ENCODE results near the gene RHBDD2.
"Not testable (repeated sequence)": the region's sequence is repeated elsewhere in the genome, so short reads cannot be mapped to it uniquely, and the experiment has no call there.

RHBDD2 gene

DNA sequence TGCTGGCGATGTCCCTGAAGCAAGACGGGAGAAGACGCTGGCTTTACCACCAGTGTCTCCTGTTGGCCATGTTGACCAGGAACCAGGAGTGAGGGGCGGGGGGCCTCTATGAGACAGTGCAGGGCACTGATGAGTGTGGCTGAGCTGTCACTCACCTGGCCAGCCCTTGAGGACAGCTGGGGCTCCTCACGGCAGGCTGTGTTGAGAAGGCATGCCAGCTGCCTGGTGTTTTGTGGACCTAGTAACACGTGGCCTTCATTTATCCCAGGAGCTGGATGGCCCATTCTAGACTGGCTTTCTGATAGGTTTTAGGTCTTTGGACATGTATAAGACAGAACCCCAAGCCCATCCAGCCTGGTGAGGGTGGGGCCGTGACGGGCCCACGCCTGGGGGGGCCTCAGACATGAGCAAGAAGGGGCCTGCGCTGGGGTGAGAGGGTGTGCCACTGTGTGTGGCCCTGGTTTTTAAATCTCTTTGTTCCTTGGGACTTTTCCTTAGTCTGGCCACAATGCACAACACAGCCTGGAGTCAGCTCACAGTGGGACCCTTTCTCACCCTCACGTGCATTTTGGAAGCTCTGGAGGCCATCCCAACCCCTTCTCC, 10.5 kb downstream of the RHBDD2 start:
- ATAC-seq (ENCODE audit: insufficient read depth, low read depth) (no peak), DNase-seq (no peak)
- no peaks in the 10 kb centered on the region for H3K9me3 ChIP-seq (ENCODE audit: insufficient read depth, low read length, severe bottlenecking)
- peaks cover 41% of the 10 kb centered on the region for H3K36me3 ChIP-seq (ENCODE audit: insufficient read depth, low read length)
- H3K4me1 ChIP-seq (ENCODE audit: insufficient read depth, low read length): no peaks in the 10 kb centered on the region
- H3K27ac ChIP-seq (ENCODE audit: low read length): no peak overlapping the region
- H3K79me2 ChIP-seq (ENCODE audit: insufficient read depth, low read length): no peaks in the 10 kb centered on the region
- H4K20me1 ChIP-seq (ENCODE audit: insufficient read depth, low read length): peaks cover 21% of the 10 kb centered on the region; the same call in 1 of the 2 replicates
- H3K4me2 ChIP-seq (ENCODE audit: insufficient read depth, low read length): no peak overlapping the region
- H3K27me3 ChIP-seq (ENCODE audit: insufficient read depth, low read length, poor library complexity): no peaks in the 10 kb centered on the region
- no peak overlapping the region for H3K4me3 ChIP-seq (ENCODE audit: low read depth in 1 of 2, low read length in 2 of 2)
- no peak overlapping the region for H3K9ac ChIP-seq (ENCODE audit: low read depth, low read length)
- TF ChIP-seq EZH2 (IDR thresholded peaks at IDR 0.05; ENCODE audit: borderline replicate concordance, low read depth, low read length, severe bottlenecking): no peak
- no peak overlapping the region for H2AFZ ChIP-seq (ENCODE audit: low read depth, low read length)

DNA sequence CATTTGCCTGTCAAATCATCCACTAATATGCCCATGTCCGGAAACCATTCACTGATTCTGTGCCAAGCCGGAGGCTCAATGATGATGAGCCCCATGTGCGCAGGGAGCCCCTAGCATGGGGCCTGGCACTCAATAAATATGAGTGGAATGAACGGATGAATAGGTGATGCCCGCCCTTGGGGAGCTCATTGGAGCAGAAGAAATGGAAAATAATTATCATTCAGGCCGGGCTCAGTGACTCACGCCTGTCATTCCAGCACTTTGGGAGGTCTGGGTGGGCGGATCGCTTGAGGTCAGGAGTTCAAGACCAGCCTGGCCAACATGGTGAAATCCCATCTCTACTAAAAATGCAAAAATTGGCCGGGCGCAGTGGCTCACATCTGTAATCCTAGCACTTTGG, 11.0 kb downstream of the RHBDD2 start:
- ATAC-seq (ENCODE audit: insufficient read depth, low read depth): no peak
- Histone ChIP-seq H3K27me3 (ENCODE audit: insufficient read depth, low read length, poor library complexity) (no peaks in the 10 kb centered on the region), H3K36me3 (ENCODE audit: insufficient read depth, low read length) (peaks cover 36% of the 10 kb centered on the region), H3K79me2 (ENCODE audit: insufficient read depth, low read length) (no peaks in the 10 kb centered on the region), H2AFZ (ENCODE audit: low read depth, low read length) (no peak overlapping the region), H3K4me2 (ENCODE audit: insufficient read depth, low read length) (no peak overlapping the region), H3K4me3 (ENCODE audit: low read depth in 1 of 2, low read length in 2 of 2) (no peak overlapping the region), H3K9ac (ENCODE audit: low read depth, low read length) (no peak overlapping the region), H3K4me1 (ENCODE audit: insufficient read depth, low read length) (no peaks in the 10 kb centered on the region), H4K20me1 (ENCODE audit: insufficient read depth, low read length) (peaks cover 21% of the 10 kb centered on the region; the same call in 1 of the 2 replicates), H3K9me3 (ENCODE audit: insufficient read depth, low read length, severe bottlenecking) (no peaks in the 10 kb centered on the region), H3K27ac (ENCODE audit: low read length) (no peak overlapping the region)
- TF ChIP-seq EZH2 (IDR thresholded peaks at IDR 0.05; ENCODE audit: borderline replicate concordance, low read depth, low read length, severe bottlenecking): no peak
- TF ChIP-seq, protein P1, sequence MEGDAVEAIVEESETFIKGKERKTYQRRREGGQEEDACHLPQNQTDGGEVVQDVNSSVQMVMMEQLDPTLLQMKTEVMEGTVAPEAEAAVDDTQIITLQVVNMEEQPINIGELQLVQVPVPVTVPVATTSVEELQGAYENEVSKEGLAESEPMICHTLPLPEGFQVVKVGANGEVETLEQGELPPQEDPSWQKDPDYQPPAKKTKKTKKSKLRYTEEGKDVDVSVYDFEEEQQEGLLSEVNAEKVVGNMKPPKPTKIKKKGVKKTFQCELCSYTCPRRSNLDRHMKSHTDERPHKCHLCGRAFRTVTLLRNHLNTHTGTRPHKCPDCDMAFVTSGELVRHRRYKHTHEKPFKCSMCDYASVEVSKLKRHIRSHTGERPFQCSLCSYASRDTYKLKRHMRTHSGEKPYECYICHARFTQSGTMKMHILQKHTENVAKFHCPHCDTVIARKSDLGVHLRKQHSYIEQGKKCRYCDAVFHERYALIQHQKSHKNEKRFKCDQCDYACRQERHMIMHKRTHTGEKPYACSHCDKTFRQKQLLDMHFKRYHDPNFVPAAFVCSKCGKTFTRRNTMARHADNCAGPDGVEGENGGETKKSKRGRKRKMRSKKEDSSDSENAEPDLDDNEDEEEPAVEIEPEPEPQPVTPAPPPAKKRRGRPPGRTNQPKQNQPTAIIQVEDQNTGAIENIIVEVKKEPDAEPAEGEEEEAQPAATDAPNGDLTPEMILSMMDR (IDR thresholded peaks at IDR 0.05; ENCODE audit: borderline replicate concordance, extremely low read depth, low read length, poor library complexity, severe bottlenecking): no peak
- DNase-seq: no peak

DNA sequence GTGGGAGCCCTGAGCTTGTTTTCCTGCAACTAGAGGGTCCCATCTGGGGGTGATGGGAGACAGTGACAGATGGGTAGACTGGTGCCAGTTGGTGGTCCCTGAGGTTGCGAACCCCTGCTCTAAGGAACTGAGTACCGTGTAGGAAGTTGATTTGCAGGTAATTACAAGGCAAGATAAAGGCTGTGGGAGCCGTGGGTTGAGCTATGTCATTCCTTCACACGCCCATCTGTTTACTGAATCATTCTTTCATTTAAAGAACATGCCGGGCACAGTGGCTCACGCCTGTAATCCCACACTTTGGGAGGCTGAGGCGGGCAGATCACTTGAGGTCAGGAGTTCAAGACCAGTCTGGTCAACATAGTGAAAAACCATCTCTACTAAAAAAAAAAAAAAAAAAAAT, 12.4 kb downstream of the RHBDD2 start:
- peaks cover 21% of the 10 kb centered on the region; the same call in 1 of the 2 replicates for H4K20me1 ChIP-seq (ENCODE audit: insufficient read depth, low read length)
- H2AFZ ChIP-seq (ENCODE audit: low read depth, low read length); DNase-seq; H3K9ac ChIP-seq (ENCODE audit: low read depth, low read length); ATAC-seq (ENCODE audit: insufficient read depth, low read depth); H3K27ac ChIP-seq (ENCODE audit: low read length); H3K4me2 ChIP-seq (ENCODE audit: insufficient read depth, low read length); H3K4me3 ChIP-seq (ENCODE audit: low read depth in 1 of 2, low read length in 2 of 2); H3K27me3 ChIP-seq (ENCODE audit: insufficient read depth, low read length, poor library complexity); H3K79me2 ChIP-seq (ENCODE audit: insufficient read depth, low read length); H3K4me1 ChIP-seq (ENCODE audit: insufficient read depth, low read length); H3K9me3 ChIP-seq (ENCODE audit: insufficient read depth, low read length, severe bottlenecking): not testable (repeated sequence)
- H3K36me3 ChIP-seq (ENCODE audit: insufficient read depth, low read length): peaks cover 21% of the 10 kb centered on the region

DNA sequence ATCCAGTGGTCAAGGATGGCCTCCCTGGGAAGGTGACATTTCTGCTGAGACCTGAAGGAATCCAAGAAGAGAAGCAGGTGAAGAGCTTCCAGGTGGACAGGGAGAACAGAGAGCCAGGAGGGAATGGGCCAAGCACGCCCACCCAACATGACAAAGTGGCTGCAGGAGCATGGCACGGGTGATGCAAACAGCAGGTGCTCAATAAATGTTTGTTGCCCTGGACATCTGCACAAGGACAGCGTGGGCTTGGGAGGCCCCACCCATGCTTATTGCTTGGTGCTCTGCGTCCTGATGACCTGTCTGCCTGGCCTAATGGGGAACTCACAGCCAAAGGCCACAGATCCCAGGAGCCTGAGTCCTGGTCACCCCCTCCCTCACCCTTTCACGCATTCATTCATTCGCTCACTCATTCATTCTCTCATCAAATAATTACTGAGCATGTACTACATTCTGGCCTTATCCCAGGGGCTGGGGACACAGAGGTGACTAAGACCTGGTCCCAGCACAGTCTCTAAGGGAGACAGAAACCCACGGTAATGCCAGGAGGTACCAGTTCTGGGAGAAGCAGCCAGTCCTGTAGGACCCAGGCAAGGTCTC, 13.1 kb downstream of the RHBDD2 start:
- no peaks in the 10 kb centered on the region for H3K4me1 ChIP-seq (ENCODE audit: insufficient read depth, low read length)
- no peak overlapping the region for H2AFZ ChIP-seq (ENCODE audit: low read depth, low read length)
- DNase-seq (no peak), ATAC-seq (ENCODE audit: insufficient read depth, low read depth) (no peak)
- H3K9me3 ChIP-seq (ENCODE audit: insufficient read depth, low read length, severe bottlenecking): no peaks in the 10 kb centered on the region
- peaks cover 16% of the 10 kb centered on the region for H3K36me3 ChIP-seq (ENCODE audit: insufficient read depth, low read length)
- H3K9ac ChIP-seq (ENCODE audit: low read depth, low read length): no peak overlapping the region
- no peak overlapping the region for H3K27ac ChIP-seq (ENCODE audit: low read length)
- TF ChIP-seq, protein P1 (IDR thresholded peaks at IDR 0.05; ENCODE audit: borderline replicate concordance, extremely low read depth, low read length, poor library complexity, severe bottlenecking): no peak
- TF ChIP-seq EZH2 (IDR thresholded peaks at IDR 0.05; ENCODE audit: borderline replicate concordance, low read depth, low read length, severe bottlenecking): no peak
- no peaks in the 10 kb centered on the region for H3K79me2 ChIP-seq (ENCODE audit: insufficient read depth, low read length)
- H4K20me1 ChIP-seq (ENCODE audit: insufficient read depth, low read length): peaks cover 21% of the 10 kb centered on the region
- H3K4me3 ChIP-seq (ENCODE audit: low read depth in 1 of 2, low read length in 2 of 2): no peak overlapping the region
- no peak overlapping the region for H3K4me2 ChIP-seq (ENCODE audit: insufficient read depth, low read length)
- no peaks in the 10 kb centered on the region for H3K27me3 ChIP-seq (ENCODE audit: insufficient read depth, low read length, poor library complexity)
